HG03432 (cell line): ENCODE measurements around the gene MYOM1.

Source experiments
- ATAC-seq: cut with Tn5 transposase; IDR thresholded peaks from one replicate; pipeline ENCODE4 v1.9.1; 2021; ENCODE audit warnings: mild to moderate bottlenecking, moderate library complexity; ENCODE audit not compliant: unreplicated experiment

MYOM1 gene

DNA sequence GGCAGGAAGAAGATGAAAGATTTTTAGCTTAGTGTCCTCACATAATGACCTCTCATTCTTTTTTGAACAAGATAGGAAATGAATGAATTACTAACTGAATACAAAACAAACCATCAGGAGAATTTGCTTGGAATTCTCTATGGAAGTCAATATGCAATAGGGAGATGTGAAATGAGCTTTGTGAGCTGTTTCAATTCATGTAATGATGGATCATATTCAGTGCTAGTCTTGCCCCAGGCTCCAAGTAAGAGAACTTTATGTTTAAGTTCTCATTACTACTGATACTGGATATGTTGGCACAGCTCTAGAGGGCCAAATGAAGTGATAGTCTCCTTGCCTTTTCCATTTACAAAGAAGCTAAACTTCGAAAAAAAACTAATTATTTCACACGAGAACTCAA, 29.2 kb downstream of the MYOM1 start:
- ATAC-seq = no peak

DNA sequence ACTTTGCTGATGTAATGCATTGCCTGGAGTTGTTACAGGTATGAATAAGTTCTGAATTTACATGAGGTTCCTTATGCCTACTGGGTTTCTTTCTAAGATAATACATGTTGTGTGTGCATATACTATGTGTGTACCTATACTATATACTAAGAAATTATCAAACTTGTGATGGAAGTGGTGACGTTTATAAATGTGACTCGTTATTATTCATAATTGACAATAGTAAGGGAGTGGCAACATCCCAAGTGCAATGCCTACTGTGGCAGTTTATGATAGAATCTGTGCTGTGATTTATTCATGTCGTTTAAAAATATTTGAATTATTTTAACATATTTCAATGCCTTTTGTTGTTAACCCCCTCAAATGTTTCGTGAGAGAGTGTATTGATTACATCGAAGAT, 29.9 kb downstream of the MYOM1 start:
- ATAC-seq = no peak

DNA sequence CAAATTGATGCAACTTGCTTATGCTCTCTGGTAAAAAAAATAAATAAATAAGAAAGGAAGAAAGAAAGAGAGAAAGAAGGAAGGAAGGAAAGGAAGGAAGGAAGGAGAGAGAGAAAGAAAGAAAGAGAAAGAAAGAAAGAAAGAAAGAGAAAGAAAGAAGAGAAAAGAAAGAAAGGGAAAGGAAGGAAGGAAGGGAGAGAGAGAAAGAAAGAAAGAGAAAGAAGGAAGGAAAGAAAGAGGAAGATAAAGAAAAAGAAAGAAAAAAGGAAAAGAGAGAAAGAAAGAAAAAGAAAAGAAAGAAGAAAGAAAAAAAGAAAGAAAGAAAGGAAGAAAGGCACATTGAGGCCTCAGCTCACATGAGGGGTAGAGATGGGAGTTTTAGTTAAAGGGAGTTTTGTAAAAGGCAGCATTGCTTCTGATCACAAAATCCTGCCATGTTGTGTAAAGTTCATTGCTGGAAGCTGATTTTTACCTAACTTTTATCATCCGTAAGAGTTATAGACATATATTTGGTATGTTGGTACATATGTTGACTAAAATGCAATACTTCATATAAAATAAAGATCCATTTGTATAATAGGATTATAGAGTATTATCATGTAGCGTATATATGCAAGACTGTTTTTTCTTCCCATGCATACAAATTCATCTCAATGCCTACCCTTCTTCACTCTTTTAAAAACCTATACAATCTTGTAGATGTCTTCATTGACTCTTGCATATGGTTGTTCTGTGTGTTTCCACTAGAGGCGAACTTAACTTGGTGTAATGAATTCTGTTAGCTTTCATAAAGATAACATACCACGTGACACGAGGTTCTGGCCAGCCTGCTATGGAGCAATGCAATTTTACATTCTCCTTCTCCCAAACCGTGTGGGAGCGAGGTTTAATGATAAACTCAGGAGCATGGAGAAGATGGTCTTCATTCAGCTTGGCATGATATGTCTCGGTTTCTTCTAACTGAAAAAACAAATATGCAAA, 32.8 kb downstream of the MYOM1 start:
- ATAC-seq = no peak

DNA sequence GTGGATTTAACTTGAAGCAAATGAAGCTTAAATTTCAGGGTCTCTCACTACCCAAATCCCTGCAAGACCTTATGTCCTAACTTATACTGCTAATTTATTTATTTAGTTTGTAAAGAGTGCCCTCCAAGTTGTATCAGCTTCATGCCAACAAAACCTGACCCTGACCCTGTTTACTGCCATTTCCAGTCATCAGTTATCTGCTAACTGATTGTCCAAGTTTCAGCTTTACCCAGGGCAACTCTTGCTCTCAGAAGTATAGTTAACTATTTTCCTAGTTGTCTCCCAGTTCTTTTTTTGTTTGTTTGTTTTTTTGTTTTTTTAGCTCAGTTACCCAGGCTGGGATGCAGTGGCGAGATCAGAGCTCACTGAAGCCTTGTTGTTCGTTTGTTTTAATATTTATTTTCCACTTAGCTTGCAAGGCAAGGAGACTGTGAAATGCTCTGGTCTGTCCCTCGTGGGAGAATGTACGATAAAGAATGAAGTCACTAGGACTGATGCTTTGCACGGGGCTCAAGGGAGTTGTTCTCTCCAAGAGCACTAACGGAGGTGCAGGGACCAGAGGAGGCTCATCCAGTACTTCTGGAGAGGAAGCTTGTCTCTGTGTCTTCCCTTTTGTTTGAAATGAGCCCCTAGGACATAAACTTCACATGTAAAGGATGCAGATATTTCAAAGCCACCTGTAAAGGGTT, 35.3 kb downstream of the MYOM1 start:
- ATAC-seq = no peak

DNA sequence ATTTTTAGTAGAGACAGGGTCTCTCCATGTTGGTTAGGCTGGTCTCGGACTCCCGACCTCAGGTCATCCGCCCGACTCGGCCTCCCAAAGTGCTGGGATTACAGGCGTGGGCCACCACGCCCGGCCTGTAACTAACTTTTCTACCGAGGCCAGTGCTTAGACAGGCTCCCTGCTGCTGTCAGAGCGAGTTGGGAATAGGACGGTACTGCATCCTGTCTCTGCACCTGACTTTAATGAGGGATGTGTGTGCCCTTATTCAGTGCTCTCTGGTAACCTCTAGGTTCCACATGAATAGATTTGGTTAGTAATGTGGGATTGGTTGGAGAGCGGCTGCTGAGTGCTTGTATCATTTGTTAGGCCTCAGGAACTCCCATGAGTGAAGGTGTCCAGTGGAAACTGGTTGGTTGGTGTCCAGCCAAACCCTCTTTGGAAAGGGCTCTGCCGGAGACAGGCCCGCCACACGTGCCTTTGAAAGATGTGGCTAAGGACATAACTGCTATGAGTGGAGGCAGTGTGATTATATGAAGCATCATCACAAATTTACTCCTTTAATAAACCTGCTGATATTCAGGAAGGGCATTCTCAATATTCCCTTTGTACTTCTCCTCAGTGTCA, 36.6 kb downstream of the MYOM1 start:
- ATAC-seq = no peak

DNA sequence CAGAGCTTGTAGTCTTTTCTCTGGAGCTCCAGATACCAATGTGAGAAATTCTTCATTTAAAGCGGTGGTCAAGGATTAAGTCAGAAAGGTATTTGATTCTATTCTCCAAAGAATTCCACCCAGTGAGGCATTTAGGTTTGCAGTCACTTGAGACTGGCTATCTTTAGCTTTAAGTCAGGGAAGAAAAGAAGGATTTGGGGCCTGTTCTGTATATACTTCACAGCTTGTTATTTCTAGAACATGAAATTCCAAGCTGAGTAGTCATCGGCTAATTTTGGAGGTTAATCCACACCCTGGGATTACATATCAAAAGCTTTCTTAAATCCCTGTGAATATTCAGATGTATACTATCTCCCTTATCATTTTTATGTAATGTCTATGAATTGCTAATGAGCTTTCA, 39.4 kb downstream of the MYOM1 start:
- no peak for ATAC-seq

DNA sequence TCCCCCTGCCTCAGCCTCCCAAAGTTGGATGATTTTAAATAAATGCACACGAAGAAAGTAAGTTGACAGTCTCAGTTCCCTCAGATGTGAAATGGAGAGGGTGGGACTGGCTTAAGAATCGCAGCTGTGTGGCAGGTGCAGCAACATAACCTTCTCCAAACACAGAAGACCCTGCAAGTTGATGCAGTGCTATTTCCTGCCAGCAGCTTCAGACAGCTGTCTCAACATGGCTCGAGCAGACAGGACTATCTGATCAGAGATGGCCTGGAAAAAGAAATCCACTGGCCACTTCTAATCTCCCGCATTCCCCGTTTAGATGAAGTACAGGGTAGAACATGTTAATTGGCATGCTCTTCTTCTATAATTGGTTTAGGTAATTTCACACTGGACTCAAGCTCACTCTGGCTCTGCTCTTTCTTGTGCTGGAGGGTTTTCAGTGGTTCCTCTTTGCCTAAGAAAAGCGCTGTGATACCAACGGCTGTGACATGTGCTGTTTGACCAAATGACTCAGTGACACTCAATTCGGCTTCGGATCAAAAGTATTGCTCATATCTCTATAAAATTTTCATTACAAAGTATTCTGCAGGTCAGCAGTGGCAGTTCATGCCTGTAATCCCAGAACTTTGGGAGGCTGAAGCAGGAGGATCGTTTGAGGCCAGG, 40.2 kb downstream of the MYOM1 start:
- peak; percentile 49 for ATAC-seq

DNA sequence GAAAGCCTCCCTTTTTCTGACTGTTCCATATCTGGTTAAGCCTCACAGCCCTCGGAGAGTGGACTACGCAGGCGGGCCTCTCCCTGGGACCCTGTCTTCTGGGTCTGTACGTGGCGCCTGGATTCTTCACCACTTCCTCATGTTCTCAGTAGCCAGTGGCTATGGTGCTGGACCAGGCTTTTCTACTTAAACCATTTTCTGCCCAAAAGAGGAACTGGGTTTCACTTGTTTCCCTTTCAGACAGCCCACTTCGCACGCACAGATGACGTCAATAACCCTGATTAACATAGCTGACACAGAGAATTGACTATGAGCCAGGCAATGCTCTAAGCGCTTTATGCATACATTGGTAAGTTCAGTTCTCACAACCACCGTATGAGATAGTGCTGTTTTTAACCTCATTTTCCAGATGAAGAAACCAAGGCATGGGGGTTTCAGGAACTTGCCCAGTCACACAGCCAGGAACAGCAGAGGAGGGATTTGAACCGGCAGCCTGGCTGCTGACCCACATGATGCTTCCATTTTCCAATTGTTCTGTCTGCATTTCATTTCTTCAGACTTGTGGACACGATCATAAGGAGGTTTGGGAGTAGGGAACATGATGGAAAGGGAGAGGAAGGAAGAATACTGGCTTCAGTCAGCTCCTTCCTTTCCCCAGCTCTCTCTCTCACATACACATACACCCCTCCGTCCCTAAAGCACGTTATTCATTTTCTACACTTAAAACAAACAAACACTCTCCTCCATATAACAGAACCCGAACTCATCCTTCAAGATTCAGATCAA, 41.7 kb downstream of the MYOM1 start:
- peak; percentile 88 for ATAC-seq

DNA sequence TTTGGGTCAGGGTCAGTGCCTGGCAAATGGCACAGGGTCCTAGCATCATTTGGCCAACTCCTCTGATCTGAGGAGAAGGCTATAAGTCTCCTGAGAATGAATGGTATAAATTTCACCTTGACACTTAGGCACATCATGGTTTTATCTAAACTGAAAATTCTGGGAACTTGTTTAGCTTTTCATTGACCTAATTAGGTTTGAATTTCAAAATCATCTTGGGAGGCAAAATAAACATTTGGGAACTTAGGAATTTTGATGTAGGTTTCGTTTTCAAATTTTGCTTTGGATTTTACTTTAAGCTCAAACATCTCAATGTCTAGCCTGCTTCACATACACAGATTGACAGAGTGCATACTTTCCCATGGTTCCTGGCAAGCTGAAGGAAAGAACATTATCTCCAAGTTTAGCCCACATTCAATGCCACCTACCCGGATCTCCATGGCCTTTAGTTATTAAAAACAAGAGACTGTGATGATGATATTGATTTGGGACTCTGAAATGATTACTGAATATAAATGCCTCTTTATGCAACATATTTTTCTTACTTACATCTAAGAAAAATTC, 44.5 kb downstream of the MYOM1 start:
- ATAC-seq = no peak

DNA sequence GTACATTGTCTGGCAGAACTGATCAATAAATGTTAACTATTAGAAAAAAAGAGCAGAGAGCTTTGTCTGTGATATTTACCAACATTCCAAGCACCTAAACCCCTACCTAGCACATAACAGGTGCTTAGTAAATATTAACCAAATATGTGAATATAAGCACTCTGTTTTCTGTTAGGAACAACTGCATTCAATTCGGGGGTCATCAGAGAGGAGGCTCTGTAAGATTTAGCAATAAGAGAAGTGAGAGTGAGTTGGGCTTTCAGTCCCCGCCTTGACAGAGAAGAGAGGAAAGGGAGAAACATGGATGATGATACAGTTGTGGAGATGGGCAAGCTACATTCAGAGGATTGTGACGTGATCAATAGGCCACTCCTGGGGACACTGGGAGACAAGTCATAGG, 47.7 kb downstream of the MYOM1 start:
- ATAC-seq = no peak

DNA sequence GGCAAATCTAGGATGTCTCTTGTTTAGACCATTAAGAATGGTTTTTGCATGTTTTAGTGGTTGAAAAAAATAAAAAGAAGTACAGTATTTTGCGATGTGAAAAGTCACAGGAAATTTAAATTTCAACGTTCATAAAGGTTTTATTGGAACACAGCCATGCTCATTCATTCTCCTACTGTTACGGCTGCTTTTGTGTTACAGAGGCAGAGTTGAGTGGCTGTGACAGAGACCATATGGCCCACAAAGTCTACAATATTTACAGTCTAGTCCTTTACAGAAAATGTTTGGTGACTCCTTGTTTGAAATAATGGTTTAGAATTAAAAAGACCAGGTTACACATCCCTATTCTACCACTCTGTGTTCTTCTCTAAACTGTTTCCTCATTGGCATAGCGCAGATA, 48.1 kb downstream of the MYOM1 start:
- ATAC-seq = no peak

DNA sequence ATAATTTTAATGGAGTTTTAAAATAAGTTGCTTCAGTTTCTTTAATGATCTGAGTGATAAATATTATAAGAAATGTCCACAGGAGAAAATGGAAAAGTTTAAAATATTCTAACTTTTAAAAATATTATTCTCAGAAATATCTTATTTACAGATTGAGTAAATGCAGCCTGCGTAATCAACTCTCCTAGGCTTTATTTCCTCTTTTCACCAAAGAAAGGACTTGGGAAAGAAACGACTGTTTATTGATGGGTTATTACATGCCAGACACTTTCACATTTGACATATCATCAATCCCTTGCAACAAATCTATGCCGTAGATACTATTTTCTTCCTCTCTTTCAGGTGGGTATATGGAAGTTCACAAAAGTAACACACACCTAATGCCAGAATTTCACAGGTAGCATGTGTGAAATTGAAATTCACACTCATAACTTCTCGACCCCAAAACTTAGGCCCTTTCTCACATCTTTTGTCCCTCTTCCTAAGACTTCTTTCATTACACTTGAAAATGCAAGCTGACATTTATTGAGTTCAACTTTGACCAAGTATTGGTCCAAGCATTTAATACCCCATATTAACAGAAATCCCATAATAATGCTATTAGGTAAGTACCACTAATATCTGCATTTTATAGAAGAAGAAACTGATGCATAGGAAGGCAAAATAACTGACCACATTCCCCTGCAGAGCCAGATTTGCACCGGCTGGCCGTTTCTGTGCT, 49.2 kb downstream of the MYOM1 start:
- no peak for ATAC-seq

DNA sequence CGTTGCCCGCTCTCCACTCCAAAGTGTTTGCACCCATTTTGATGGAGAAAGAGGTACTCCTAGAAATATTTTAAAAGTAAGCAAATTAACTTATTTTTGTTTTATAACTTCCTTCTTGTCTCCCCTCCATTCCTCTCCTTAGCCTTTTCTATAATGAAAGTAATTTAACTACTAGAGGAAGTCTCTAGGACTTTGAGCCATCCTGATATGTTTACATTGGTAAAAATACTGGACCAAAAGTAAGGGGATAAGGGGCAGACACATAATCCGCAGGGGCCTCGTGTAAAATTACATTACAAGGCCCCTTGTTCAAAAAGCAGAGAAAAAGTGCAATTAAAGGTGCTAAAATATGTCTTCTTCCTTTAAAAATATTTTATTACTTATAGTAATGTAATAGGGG, 55.4 kb downstream of the MYOM1 start:
- no peak for ATAC-seq

DNA sequence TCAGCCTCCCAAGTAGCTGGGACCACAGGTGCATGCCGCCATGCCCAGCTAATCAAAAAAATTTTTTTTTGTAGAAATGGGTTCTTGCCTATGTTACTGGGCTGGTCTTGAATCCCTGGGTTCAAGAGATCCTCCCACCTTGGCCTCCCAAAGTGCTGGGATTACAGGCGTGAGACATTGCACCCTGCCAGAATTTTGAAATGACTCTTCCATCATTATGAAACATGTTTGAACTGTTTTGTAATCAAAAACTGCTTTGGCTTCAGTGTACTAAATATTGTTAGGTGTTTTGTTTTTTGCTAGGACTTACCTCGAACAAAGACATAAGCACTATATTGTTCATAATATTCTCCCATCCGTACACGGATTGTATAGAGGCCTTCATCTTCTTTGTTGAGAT, 55.8 kb downstream of the MYOM1 start:
- ATAC-seq = no peak

DNA sequence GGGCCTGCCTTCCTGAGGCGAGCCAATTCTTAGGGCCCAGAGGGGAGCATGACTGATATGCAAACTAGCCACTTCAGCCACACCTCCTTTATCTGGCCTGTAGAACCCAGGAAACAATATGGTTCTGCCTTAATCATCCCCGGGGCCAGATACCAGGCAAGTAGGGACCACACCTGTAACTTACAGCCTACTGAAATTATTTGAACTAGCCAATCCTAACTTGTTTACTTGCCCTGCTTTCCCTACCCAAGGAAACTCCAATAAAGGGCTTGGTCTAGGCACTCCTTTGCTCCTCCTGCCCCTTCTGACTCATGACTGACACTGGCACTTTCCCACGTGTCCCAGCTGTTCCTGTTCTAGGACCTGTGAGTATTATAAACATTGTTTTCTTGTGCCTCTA, 57.6 kb downstream of the MYOM1 start:
- ATAC-seq = no peak

DNA sequence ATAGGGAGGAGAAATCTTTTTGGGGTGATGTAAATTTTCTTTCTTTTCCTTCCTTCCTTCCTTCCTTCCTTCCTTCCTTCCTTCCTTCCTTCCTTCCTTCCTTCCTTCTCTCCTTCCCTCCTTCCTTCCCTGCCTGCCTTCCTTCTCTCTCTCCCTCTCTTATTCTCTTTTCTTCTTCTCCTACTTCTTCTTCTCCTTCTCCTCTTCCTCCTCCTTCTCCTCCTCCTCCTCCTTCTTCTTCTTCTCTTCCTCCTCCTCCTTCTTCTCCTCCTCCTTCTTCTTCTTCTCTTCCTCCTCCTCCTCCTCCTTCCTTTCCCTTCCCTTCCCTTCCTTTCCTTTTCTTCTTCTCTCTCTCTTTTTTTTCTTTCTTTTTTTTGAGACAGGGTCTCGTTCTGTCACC, 59.9 kb downstream of the MYOM1 start:
- ATAC-seq = no peak

DNA sequence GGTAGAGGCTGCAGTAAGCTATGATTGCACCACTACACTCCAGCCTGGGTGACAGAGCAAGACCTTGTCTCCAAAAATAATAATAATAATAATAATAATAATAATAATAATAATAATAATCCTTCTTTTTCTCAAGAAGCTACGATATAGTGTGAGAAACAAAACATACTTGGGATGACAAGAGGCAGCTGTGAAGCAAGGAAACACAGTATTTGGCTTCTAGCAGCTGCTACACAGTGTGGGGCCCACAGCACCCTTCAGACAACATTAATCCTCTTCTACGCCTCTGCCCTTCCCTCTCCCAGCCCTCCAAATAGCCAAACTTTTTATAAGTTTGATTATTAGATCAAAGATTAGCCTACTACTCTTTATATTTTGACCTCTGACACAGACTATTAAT, 62.2 kb downstream of the MYOM1 start:
- no peak for ATAC-seq

DNA sequence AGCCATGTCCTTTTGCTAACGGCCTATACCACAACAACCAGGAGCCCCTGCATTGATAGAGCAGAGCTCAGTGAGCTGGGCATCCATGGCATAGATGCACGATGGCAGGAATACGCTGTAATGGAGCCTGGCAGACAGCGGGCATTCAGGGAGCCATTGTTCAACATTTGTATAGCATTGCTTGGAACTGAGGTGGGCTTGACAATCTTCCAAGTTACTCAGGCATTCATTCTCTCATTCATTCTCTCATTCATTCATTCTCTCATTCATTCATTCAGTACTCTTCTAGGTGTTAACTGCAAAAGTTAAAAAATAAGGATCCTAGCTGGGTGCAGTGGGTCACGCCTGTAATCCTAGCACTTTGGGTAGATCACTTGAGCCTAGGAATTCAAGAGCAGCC, 62.7 kb downstream of the MYOM1 start:
- ATAC-seq = no peak

DNA sequence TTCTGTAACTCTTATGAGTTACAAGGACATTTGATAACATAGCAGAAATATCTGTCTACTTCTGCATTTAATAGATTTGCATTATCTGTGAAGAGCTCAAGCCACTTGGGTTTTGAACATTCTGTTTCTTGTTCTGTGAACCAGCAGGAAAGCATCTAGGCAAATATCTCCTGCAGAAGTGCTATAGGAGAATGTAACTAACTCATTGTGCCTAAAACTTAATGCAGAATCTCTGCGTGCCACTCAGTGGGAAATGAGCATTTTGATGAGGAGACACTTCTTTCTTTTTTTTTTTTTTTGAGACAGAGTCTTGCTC, 63.5 kb downstream of the MYOM1 start:
- ATAC-seq = no peak

DNA sequence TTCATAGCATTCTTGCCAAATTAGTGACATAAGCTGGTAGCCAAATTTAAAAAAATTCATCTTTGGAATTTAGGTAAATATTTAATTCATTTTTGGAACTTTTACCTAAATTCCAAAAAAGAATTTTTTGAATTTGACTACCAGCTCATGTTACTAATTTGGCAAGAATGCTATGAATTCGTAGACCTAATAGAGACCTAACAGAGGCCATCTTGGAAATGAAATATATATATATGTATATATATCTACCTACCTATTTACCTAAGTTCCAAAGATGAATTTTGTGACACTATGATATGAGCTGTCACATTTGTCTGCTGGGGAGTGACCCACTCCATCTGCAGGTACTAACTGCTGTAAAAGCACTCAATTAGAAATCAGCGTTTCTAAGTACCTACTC, 65.6 kb downstream of the MYOM1 start:
- no peak for ATAC-seq
